Liver (tissue), 9 donors: ENCODE results near the gene KCND2. TPM values are rescaled to one million over a fixed set of nuclear protein-coding genes. Genes with fewer than 3 reads are reported as not detected.

Experiments used
- DNase-seq: peaks from one replicate; pipeline ENCODE4 v3.0.0-alpha.2; 2017; ENCODE audit warnings: low spot score
- H3K27ac ChIP-seq, 2 donors: one replicate each; pipeline ENCODE4 v1.7.0; 2013; ENCODE audit warnings: inconsistent platforms in 2 of 2, low read length in 2 of 2, control low read depth in 1 of 2, low read depth in 1 of 2, mild to moderate bottlenecking in 1 of 2
- H3K27me3 ChIP-seq, 4 donors: one replicate each; pipeline versions ENCODE4 v1.6.1 to v1.7.0; 2013; ENCODE audit warnings: low read length in 3 of 4, inconsistent platforms in 1 of 4, mild to moderate bottlenecking in 1 of 4, moderate library complexity in 1 of 4; ENCODE audit not compliant: control insufficient read depth in 4 of 4, insufficient read depth in 4 of 4
- H3K36me3 ChIP-seq, 4 donors: one replicate each; pipeline versions ENCODE4 v1.6.1 to v1.7.0; 2013; ENCODE audit warnings: low read length in 3 of 4, mild to moderate bottlenecking in 3 of 4, low read depth in 1 of 4, moderate library complexity in 1 of 4; ENCODE audit not compliant: control insufficient read depth in 4 of 4, insufficient read depth in 3 of 4
- H3K4me1 ChIP-seq, 4 donors: one replicate each; pipeline versions ENCODE4 v1.6.1 to v1.7.0; 2013; ENCODE audit warnings: low read length in 3 of 4, mild to moderate bottlenecking in 3 of 4, moderate library complexity in 1 of 4; ENCODE audit not compliant: control insufficient read depth in 4 of 4, insufficient read depth in 4 of 4
- H3K4me3 ChIP-seq, 3 donors: one replicate each; pipeline versions ENCODE4 v1.6.1 to v1.7.0; 2013; ENCODE audit warnings: low read length in 3 of 3, control low read depth in 1 of 3, low read depth in 1 of 3, mild to moderate bottlenecking in 1 of 3
- H3K9ac ChIP-seq, 2 donors: one replicate each; pipeline ENCODE4 v1.7.0; 2013; ENCODE audit warnings: low read length in 2 of 2, mild to moderate bottlenecking in 2 of 2, moderate library complexity in 2 of 2, control low read depth in 1 of 2, low read depth in 1 of 2
- H3K9me3 ChIP-seq, 4 donors: one replicate each; pipeline versions ENCODE4 v1.6.1 to v1.7.0; 2013; ENCODE audit warnings: low read length in 3 of 4; ENCODE audit not compliant: control insufficient read depth in 4 of 4
- EGR1 ChIP-seq, 2 donors: IDR thresholded peaks; 2 replicates each; pipeline ENCODE4 v1.6.1; 2016 to 2018; ENCODE audit warnings: antibody characterized with exemption in 2 of 2, low read depth in 2 of 2
- FOXA1 ChIP-seq: IDR thresholded peaks from 2 replicates; pipeline ENCODE4 v1.6.1; 2016; ENCODE audit warnings: antibody characterized with exemption
- FOXA2 ChIP-seq: IDR thresholded peaks from 2 replicates; pipeline ENCODE4 v1.6.1; 2016; ENCODE audit warnings: antibody characterized with exemption
- GABPA ChIP-seq, 2 donors: IDR thresholded peaks in 1 of 2; conservative IDR thresholded peaks in 1 of 2; 2 replicates each; pipeline ENCODE4 v1.6.1; 2016; ENCODE audit warnings: antibody characterized with exemption in 2 of 2, mild to moderate bottlenecking in 1 of 2, moderate library complexity in 1 of 2
- HNF4A ChIP-seq, 2 donors: conservative IDR thresholded peaks; 2 replicates each; pipeline ENCODE4 v1.6.1; 2016; ENCODE audit warnings: antibody characterized with exemption in 2 of 2, mild to moderate bottlenecking in 2 of 2
- HNF4G ChIP-seq: IDR thresholded peaks from 2 replicates; pipeline ENCODE4 v1.6.1; 2016; ENCODE audit warnings: antibody characterized with exemption
- JUND ChIP-seq, 2 donors: IDR thresholded peaks; 2 replicates each; pipeline ENCODE4 v1.6.1; 2016; ENCODE audit warnings: antibody characterized with exemption in 2 of 2
- NR2F2 ChIP-seq: IDR thresholded peaks from 2 replicates; pipeline ENCODE4 v1.6.1; 2016; ENCODE audit warnings: antibody characterized with exemption
- RAD21 ChIP-seq, 2 donors: IDR thresholded peaks; 2 replicates each; pipeline ENCODE4 v1.6.1; 2016; ENCODE audit warnings: antibody characterized with exemption in 2 of 2, mild to moderate bottlenecking in 2 of 2
- RXRA ChIP-seq, 2 donors: IDR thresholded peaks; 2 replicates each; pipeline ENCODE4 v1.6.1; 2017 to 2018; ENCODE audit warnings: antibody characterized with exemption in 2 of 2, mild to moderate bottlenecking in 1 of 2
- SP1 ChIP-seq: IDR thresholded peaks from 2 replicates; pipeline ENCODE4 v1.6.1; 2018; ENCODE audit warnings: antibody characterized with exemption, mild to moderate bottlenecking
- TAF1 ChIP-seq: conservative IDR thresholded peaks from 2 replicates; pipeline ENCODE4 v1.6.1; 2016; ENCODE audit warnings: antibody characterized with exemption, mild to moderate bottlenecking
- YY1 ChIP-seq: IDR thresholded peaks from 2 replicates; pipeline ENCODE4 v1.6.1; 2016; ENCODE audit warnings: antibody characterized with exemption, mild to moderate bottlenecking
- WGBS: extraction: QIAGEN DNeasy Blood & Tissue Kit; methylation state at CpG from one replicate; pipeline ENCODE4 v1.1.7; 2013; 5-methylcytosine and 5-hydroxymethylcytosine counted together
- polyA plus RNA-seq, 2 donors: library from polyadenylated mRNA; stranded (reverse) in 1 of 2; unstranded in 1 of 2; fragments of 200-250 nt in 1 of 2; fragments of >200 nt in 1 of 2; fragmentation: Nextera tagmentation in 1 of 2; extraction: Ambion mirVana in 1 of 2; gene quantifications; one replicate each; pipeline versions ENCODE4 v1.2.1 to v1.2.3, GENCODE V29; 2013 to 2015
- total RNA-seq, 2 donors: library from RNA; depleted of rRNA; stranded (reverse); fragments of >200 nt; gene quantifications; one replicate each; pipeline ENCODE4 v1.2.3, GENCODE V29; 2014
- TF ChIP-seq, protein P1 (sequence below): IDR thresholded peaks from 2 replicates; pipeline ENCODE4 v1.6.1; 2016; ENCODE audit warnings: antibody characterized with exemption
- TF ChIP-seq, protein P2 (sequence below): IDR thresholded peaks from 2 replicates; pipeline ENCODE4 v1.6.1; 2016; ENCODE audit warnings: antibody characterized with exemption
- TF ChIP-seq, protein P3 (sequence below): IDR thresholded peaks from 2 replicates; pipeline ENCODE4 v1.6.1; 2016; ENCODE audit warnings: antibody characterized with exemption
- TF ChIP-seq, protein P4 (sequence below): fragments of 150-350 bp; IDR thresholded peaks from 2 replicates; pipeline ENCODE4 v1.5.1; 2017; ENCODE audit warnings: improper control_type of control experiment, low read depth, low read length; ENCODE audit not compliant: missing input control
- TF ChIP-seq, protein P5 (sequence below): IDR thresholded peaks from 2 replicates; pipeline ENCODE4 v1.6.1; 2016; ENCODE audit warnings: antibody characterized with exemption, mild to moderate bottlenecking
- donor health status: healthy.
- donor health status: healthy.
- donor health status: healthy.
- donor health status: healthy.
- donor health status: healthy.

KCND2 gene
- total and polyA plus RNA-seq, 4 donors = 0.02 to 0.22 (median 0.07) TPM

DNA sequence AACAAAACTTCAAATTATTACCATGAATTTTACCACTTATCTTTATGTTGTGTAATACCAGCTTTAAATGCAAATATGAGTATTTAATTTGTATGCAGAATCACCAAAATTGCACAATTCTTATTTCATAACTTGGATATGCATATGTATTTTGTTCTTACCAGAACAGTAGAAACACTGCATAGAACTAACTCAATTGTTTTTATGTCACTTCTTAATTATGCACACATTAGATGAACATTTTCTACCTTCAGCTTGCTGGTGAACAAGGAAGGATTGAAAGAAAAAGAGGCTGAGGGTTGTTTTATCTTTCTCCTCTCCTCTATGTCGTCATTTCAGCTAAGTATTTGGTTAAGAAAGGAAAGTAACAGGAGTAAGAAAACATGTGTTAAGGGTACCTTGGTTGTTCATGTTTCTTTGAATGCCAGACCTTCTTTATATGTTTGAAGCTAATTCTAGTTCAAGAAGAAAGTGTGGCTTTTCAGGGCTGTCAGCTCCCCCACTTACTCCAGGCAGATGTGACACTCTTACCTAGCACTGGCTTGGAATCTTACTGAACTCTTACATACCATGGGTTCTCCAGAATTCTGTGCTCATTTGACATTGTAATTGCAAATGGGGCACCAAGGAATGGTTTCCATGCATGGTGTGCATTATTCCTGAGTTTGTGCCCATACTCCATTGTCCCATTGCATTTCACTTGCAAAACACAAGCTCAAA lies 436.4 kb downstream of the KCND2 start:
- no peak overlapping the region for H3K4me3 ChIP-seq
- H3K4me1 ChIP-seq = no peaks in the 10 kb centered on the region
- WGBS = 64% methylated on average over 1 of the region's 1 CpG
- H3K27me3 ChIP-seq = no peaks in the 10 kb centered on the region
- no peak overlapping the region for H3K27ac ChIP-seq
- H3K9ac ChIP-seq = no peak overlapping the region
- H3K9me3 ChIP-seq = no peaks in the 10 kb centered on the region
- no peaks in the 10 kb centered on the region for H3K36me3 ChIP-seq
- TF ChIP-seq FOXA2 = no peak
- no peak for TF ChIP-seq SP1
- DNase-seq = no peak

DNA sequence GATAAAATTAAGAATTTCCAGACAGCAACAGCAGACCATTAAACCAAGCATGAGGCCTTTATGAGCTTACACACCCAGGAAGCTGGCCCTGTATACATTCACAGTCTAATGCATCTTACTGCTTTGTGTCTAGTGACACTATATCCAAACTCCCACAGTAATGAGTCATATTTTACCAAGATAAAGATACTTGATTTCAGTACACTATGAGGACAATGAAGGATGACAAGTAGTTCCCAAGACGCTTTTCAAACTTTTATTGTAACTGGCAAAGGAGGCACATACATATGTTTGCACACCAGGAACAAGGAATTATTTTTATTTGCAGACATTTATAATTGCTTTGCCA lies 437.0 kb downstream of the KCND2 start:
- H3K4me3 ChIP-seq = no peak overlapping the region
- TF ChIP-seq RAD21 (IDR thresholded peaks at IDR 0.05) (no peak), NR2F2 (no peak), YY1 (no peak), HNF4A (conservative IDR thresholded peaks at IDR 0.05) (no peak), JUND (IDR thresholded peaks at IDR 0.05) (no peak)
- TF ChIP-seq, protein P1, sequence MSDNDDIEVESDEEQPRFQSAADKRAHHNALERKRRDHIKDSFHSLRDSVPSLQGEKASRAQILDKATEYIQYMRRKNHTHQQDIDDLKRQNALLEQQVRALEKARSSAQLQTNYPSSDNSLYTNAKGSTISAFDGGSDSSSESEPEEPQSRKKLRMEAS = no peak
- TF ChIP-seq, protein P2, sequence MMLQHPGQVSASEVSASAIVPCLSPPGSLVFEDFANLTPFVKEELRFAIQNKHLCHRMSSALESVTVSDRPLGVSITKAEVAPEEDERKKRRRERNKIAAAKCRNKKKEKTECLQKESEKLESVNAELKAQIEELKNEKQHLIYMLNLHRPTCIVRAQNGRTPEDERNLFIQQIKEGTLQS = no peak
- TF ChIP-seq, protein P3, sequence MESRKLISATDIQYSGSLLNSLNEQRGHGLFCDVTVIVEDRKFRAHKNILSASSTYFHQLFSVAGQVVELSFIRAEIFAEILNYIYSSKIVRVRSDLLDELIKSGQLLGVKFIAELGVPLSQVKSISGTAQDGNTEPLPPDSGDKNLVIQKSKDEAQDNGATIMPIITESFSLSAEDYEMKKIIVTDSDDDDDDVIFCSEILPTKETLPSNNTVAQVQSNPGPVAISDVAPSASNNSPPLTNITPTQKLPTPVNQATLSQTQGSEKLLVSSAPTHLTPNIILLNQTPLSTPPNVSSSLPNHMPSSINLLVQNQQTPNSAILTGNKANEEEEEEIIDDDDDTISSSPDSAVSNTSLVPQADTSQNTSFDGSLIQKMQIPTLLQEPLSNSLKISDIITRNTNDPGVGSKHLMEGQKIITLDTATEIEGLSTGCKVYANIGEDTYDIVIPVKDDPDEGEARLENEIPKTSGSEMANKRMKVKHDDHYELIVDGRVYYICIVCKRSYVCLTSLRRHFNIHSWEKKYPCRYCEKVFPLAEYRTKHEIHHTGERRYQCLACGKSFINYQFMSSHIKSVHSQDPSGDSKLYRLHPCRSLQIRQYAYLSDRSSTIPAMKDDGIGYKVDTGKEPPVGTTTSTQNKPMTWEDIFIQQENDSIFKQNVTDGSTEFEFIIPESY = no peak
- TF ChIP-seq, protein P4, sequence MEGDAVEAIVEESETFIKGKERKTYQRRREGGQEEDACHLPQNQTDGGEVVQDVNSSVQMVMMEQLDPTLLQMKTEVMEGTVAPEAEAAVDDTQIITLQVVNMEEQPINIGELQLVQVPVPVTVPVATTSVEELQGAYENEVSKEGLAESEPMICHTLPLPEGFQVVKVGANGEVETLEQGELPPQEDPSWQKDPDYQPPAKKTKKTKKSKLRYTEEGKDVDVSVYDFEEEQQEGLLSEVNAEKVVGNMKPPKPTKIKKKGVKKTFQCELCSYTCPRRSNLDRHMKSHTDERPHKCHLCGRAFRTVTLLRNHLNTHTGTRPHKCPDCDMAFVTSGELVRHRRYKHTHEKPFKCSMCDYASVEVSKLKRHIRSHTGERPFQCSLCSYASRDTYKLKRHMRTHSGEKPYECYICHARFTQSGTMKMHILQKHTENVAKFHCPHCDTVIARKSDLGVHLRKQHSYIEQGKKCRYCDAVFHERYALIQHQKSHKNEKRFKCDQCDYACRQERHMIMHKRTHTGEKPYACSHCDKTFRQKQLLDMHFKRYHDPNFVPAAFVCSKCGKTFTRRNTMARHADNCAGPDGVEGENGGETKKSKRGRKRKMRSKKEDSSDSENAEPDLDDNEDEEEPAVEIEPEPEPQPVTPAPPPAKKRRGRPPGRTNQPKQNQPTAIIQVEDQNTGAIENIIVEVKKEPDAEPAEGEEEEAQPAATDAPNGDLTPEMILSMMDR = no peak
- no peaks in the 10 kb centered on the region for H3K9me3 ChIP-seq
- no peaks in the 10 kb centered on the region for H3K36me3 ChIP-seq
- no peaks in the 10 kb centered on the region for H3K27me3 ChIP-seq
- WGBS = 83% methylated on average over 1 of the region's 1 CpG
- H3K9ac ChIP-seq = no peak overlapping the region
- no peaks in the 10 kb centered on the region for H3K4me1 ChIP-seq
- no peak for DNase-seq
- H3K27ac ChIP-seq = no peak overlapping the region

DNA sequence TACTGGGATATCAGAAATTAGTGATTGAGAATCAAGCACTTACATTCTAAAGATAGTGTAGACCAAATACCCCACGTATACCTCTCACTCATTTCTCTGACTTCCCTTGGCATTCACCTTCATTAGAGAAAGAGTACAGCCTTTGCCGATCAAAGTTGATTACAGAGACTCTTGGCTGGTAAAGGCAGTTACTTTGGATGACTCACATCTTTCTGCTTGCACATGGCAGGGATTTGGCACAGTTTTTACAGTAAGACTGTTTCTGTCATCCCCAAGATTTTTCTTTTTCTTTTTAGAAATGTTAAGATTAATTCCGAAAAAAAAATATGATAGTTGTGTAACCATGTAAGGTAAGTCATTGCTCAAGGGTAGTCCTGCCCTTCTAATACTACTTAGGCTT lies 442.0 kb downstream of the KCND2 start:
- 78% methylated on average over 3 of the region's 3 CpGs for WGBS
- H3K9me3 ChIP-seq = no peaks in the 10 kb centered on the region
- H3K4me3 ChIP-seq = no peak overlapping the region
- DNase-seq = no peak
- TF ChIP-seq, protein P1 = no peak
- no peak for TF ChIP-seq YY1
- TF ChIP-seq JUND (IDR thresholded peaks at IDR 0.05) = no peak
- TF ChIP-seq FOXA1 = no peak
- TF ChIP-seq RAD21 (IDR thresholded peaks at IDR 0.05) = no peak
- no peak for TF ChIP-seq TAF1
- TF ChIP-seq, protein P5, sequence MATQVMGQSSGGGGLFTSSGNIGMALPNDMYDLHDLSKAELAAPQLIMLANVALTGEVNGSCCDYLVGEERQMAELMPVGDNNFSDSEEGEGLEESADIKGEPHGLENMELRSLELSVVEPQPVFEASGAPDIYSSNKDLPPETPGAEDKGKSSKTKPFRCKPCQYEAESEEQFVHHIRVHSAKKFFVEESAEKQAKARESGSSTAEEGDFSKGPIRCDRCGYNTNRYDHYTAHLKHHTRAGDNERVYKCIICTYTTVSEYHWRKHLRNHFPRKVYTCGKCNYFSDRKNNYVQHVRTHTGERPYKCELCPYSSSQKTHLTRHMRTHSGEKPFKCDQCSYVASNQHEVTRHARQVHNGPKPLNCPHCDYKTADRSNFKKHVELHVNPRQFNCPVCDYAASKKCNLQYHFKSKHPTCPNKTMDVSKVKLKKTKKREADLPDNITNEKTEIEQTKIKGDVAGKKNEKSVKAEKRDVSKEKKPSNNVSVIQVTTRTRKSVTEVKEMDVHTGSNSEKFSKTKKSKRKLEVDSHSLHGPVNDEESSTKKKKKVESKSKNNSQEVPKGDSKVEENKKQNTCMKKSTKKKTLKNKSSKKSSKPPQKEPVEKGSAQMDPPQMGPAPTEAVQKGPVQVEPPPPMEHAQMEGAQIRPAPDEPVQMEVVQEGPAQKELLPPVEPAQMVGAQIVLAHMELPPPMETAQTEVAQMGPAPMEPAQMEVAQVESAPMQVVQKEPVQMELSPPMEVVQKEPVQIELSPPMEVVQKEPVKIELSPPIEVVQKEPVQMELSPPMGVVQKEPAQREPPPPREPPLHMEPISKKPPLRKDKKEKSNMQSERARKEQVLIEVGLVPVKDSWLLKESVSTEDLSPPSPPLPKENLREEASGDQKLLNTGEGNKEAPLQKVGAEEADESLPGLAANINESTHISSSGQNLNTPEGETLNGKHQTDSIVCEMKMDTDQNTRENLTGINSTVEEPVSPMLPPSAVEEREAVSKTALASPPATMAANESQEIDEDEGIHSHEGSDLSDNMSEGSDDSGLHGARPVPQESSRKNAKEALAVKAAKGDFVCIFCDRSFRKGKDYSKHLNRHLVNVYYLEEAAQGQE = no peak
- TF ChIP-seq RXRA (IDR thresholded peaks at IDR 0.05) = no peak
- no peak for TF ChIP-seq GABPA (IDR thresholded peaks at IDR 0.05 in 1 of 2, conservative IDR thresholded peaks at IDR 0.05 in 1 of 2)
- no peak for TF ChIP-seq HNF4G
- TF ChIP-seq, protein P2 = no peak
- no peak for TF ChIP-seq EGR1 (IDR thresholded peaks at IDR 0.05; ENCODE audit: low read depth in 2 of 2)
- no peaks in the 10 kb centered on the region for H3K27me3 ChIP-seq
- no peaks in the 10 kb centered on the region for H3K4me1 ChIP-seq
- H3K36me3 ChIP-seq = no peaks in the 10 kb centered on the region
- H3K27ac ChIP-seq = no peak overlapping the region
- H3K9ac ChIP-seq = no peak overlapping the region
